K562 (cell line): ENCODE measurements around the gene MACF1. TPM values are rescaled to one million over a fixed set of nuclear protein-coding genes. Genes with fewer than 3 reads are reported as not detected.

Experiments
- ATAC-seq: fragments of 200-7000 bp; cut with Tn5 transposase; 3 replicates; pipeline ENCODE4 v1.9.1; 2020; ENCODE audit warnings: moderate library complexity
- BruUV-seq: library from RNA; stranded (reverse); fragments of 400-500 nt; replicated peaks from 2 replicates; lab custom pipeline; 2021; lab: Mats Ljungman, UMichigan
- CTCF ChIA-PET: fragments of 300-600 bp; formaldehyde crosslinking; extraction: SDS; loops from one replicate; lab custom pipeline; 2021; ENCODE audit warnings: low intra/inter-chr PET ratio; lab: Yijun Ruan, JAX
- POLR2A ChIA-PET: fragments of 300-600, 350-650 bp; sonication (Branson Sonifier 250); formaldehyde crosslinking; extraction: SDS; loops from one replicate; lab custom pipeline; 2021; ENCODE audit warnings: antibody characterized with exemption, inconsistent platforms; lab: Yijun Ruan, JAX
- DNase-seq, 4 experiments: peaks; one replicate each; pipeline versions ENCODE4 v3.0.0 to v3.0.0-alpha.2; 2011 to 2018; ENCODE audit warnings: low spot score in 3 of 4, mixed read lengths in 3 of 4; ENCODE audit errors: extremely low read depth in 1 of 4
- FAIRE-seq: peaks from 2 replicates; lab custom pipeline; 2011; peaks lifted over from hg19 to GRCh38; lab: Jason Lieb, UNC
- H2AFZ ChIP-seq: 2 replicates; pipeline ENCODE4 v1.6.0; 2011; ENCODE audit warnings: low read depth, low read length, control low read depth, inconsistent platforms
- H3K27ac ChIP-seq: fragments of 200-600 bp; 3 replicates; pipeline ENCODE4 v1.8.0; 2011; ENCODE audit warnings: low read depth, mild to moderate bottlenecking, control low read depth, inconsistent platforms, low read length, moderate library complexity, mixed read lengths; ENCODE audit errors: extremely low read depth
- H3K27me3 ChIP-seq, 2 experiments: fragments of 300-600 bp in 1 of 2; 2 replicates in 1 of 2; 3 replicates in 1 of 2; pipeline versions ENCODE4 v1.6.0 to v1.8.0; 2011; ENCODE audit warnings: inconsistent platforms in 2 of 2, low read length in 2 of 2, mild to moderate bottlenecking in 1 of 2, mixed read lengths in 1 of 2, moderate library complexity in 1 of 2; ENCODE audit not compliant: control insufficient read depth in 2 of 2, insufficient read depth in 2 of 2
- H3K36me3 ChIP-seq: fragments of 300-600 bp; 3 replicates; pipeline ENCODE4 v1.8.0; 2011; ENCODE audit warnings: mild to moderate bottlenecking, low read length, inconsistent platforms; ENCODE audit not compliant: control insufficient read depth, insufficient read depth
- H3K4me1 ChIP-seq, 2 experiments: fragments of 200-600 bp in 1 of 2; replicated peaks in 1 of 2; 2 replicates in 1 of 2; 3 replicates in 1 of 2; pipeline versions ENCODE4 v1.5.1 to v1.8.0; 2011; ENCODE audit warnings: inconsistent platforms in 2 of 2, low read length in 2 of 2, mild to moderate bottlenecking in 1 of 2, mixed read lengths in 1 of 2, moderate library complexity in 1 of 2; ENCODE audit not compliant: control insufficient read depth in 2 of 2, insufficient read depth in 2 of 2
- H3K4me2 ChIP-seq: 2 replicates; pipeline ENCODE4 v1.6.1; 2011; ENCODE audit warnings: low read length, control low read depth, inconsistent platforms, mixed read lengths; ENCODE audit not compliant: insufficient read depth
- H3K4me3 ChIP-seq: fragments of 200-600 bp; sonication (generic), shearing (Covaris generic); 2 replicates; pipeline ENCODE4 v1.5.1; 2016; ENCODE audit warnings: control low read depth, inconsistent platforms
- H3K79me2 ChIP-seq: fragments of 200-600 bp; 3 replicates; pipeline ENCODE4 v1.8.0; 2011; ENCODE audit warnings: low read length, inconsistent platforms; ENCODE audit not compliant: control insufficient read depth, insufficient read depth
- H3K9ac ChIP-seq, 2 experiments: 2 replicates each; pipeline versions ENCODE4 v1.6.0 to v1.6.1; 2011; ENCODE audit warnings: low read depth in 2 of 2, low read length in 2 of 2, control low read depth in 1 of 2, inconsistent platforms in 1 of 2, mild to moderate bottlenecking in 1 of 2, mixed read lengths in 1 of 2; ENCODE audit not compliant: insufficient read depth in 1 of 2
- H3K9me1 ChIP-seq: one replicate; pipeline ENCODE4 v1.6.0; 2011; ENCODE audit warnings: inconsistent platforms, mild to moderate bottlenecking, low read length, moderate library complexity; ENCODE audit not compliant: control insufficient read depth, insufficient read depth
- H3K9me3 ChIP-seq: replicated peaks from 2 replicates; pipeline ENCODE4 v1.5.1; 2011; ENCODE audit warnings: low read depth, low read length, inconsistent platforms; ENCODE audit not compliant: control insufficient read depth, insufficient read depth
- H4K20me1 ChIP-seq: replicated peaks from 2 replicates; pipeline ENCODE4 v1.6.1; 2011; ENCODE audit warnings: low read length, inconsistent platforms, mixed read lengths; ENCODE audit not compliant: control insufficient read depth, insufficient read depth
- CTCF ChIP-seq, 3 experiments: IDR thresholded peaks in 2 of 3; conservative IDR thresholded peaks in 1 of 3; 2 replicates each; pipeline ENCODE4 v1.5.1; 2011 to 2012; ENCODE audit warnings: low read length in 3 of 3, mild to moderate bottlenecking in 3 of 3, control low read depth in 2 of 3, improper control_type of control experiment in 1 of 3, inconsistent platforms in 1 of 3, low read depth in 1 of 3, mixed read lengths in 1 of 3, moderate library complexity in 1 of 3; ENCODE audit not compliant: insufficient read depth in 2 of 3
- EP400 ChIP-seq: fragments of 450-650 bp; IDR thresholded peaks from 2 replicates; pipeline ENCODE4 v1.6.1; 2017; ENCODE audit warnings: antibody characterized with exemption, mild to moderate bottlenecking, moderate library complexity
- KAT2B ChIP-seq: IDR thresholded peaks from one replicate; pipeline ENCODE4 v1.6.1; 2012; ENCODE audit warnings: low read depth, mild to moderate bottlenecking, control low read depth, inconsistent platforms, low read length, moderate library complexity
- MCM7 ChIP-seq, 2 experiments: fragments of 450-650 bp; IDR thresholded peaks; 2 replicates each; pipeline ENCODE4 v1.6.1; 2016 to 2018
- RFX1 ChIP-seq: fragments of 450-650 bp; IDR thresholded peaks from 2 replicates; pipeline ENCODE4 v1.6.1; 2016; ENCODE audit warnings: mild to moderate bottlenecking, moderate library complexity
- STAT5B ChIP-seq: fragments of 250-450 bp; sonication (Bioruptor Pico); IDR thresholded peaks from 2 replicates; pipeline ENCODE4 v1.8.0; 2021; ENCODE audit warnings: mild to moderate bottlenecking, inconsistent platforms
- ZNF232 ChIP-seq: sonication (generic); formaldehyde crosslinking; IDR thresholded peaks from 2 replicates; pipeline ENCODE4 v1.8.0; 2022; ENCODE audit warnings: mild to moderate bottlenecking, missing genetic modification reagents
- ZNF282 ChIP-seq: sonication (generic); formaldehyde crosslinking; IDR thresholded peaks from 2 replicates; pipeline ENCODE4 v1.8.1; 2023; ENCODE audit warnings: missing genetic modification reagents
- WGBS: fragments of 100-300 bp; shearing (Covaris generic); methylation state at CpG from one replicate; pipeline ENCODE4 v1.1.6; 2016; ENCODE audit warnings: low coverage, mixed read lengths; ENCODE audit not compliant: insufficient coverage; ENCODE audit errors: missing lambda C conversion rate; 5-methylcytosine and 5-hydroxymethylcytosine counted together
- in situ Hi-C: fragments of 300-500 bp; cut with MboI; formaldehyde crosslinking; loops from 4 replicates; pipeline ENCODE4 v1.15.0; 2018; ENCODE audit warnings: inconsistent platforms, mixed read lengths
- intact Hi-C: fragments of 100-400 bp; cut with micrococcal nuclease; formaldehyde crosslinking; loops from 2 replicates; pipeline ENCODE4 v1.14.2; 2022
- polyA plus RNA-seq, 8 experiments: library from polyadenylated mRNA; depleted of rRNA in 4 of 8; stranded (reverse) in 5 of 8; unstranded in 3 of 8; fragments of >200 nt; fragmentation: Nextera tagmentation in 2 of 8; fragmentation: Illumina TruSeq in 1 of 8; extraction: Ambion mirVana in 2 of 8; extraction: Trizol in 1 of 8; gene quantifications; 2 replicates each; pipeline versions ENCODE4 v1.2.1 to v1.2.3, GENCODE V29; 2011 to 2014; ENCODE audit warnings: inconsistent platforms in 1 of 8, missing spikeins in 1 of 8
- total RNA-seq, 7 experiments: library from RNA; depleted of rRNA in 6 of 7; stranded (reverse); fragments of >200 nt in 6 of 7; fragmentation: Illumina TruSeq in 2 of 7; extraction: Trizol in 2 of 7; gene quantifications; 2 replicates each; pipeline versions ENCODE4 v1.2.1 to v1.2.3, GENCODE V29; 2011 to 2021; ENCODE audit warnings: low replicate concordance in 1 of 7

The MACF1 gene
- total and polyA plus RNA-seq, 9 of the 15 experiments (the other 6 are each of a cell fraction or from before 2014, with no cell fraction given): 13.2 to 232 (median 112) TPM

GRCh38 chr1:39452540-39452939 lies 248.0 kb downstream of the MACF1 start:
- Histone ChIP-seq H4K20me1 (no peaks in the 10 kb centered on the region), H3K27me3 (no peaks in the 10 kb centered on the region), H3K9ac (no peak overlapping the region), H3K4me1 (no peaks in the 10 kb centered on the region), H3K36me3 (peaks cover 94% of the 10 kb centered on the region), H2AFZ (no peak overlapping the region), H3K9me3 (no peaks in the 10 kb centered on the region), H3K4me2 (no peak overlapping the region), H3K27ac (no peak overlapping the region), H3K79me2 (no peaks in the 10 kb centered on the region), H3K4me3 (no peak overlapping the region), H3K9me1 (no peaks in the 10 kb centered on the region)
- ATAC-seq (no peak), DNase-seq (no peak), FAIRE-seq (no peak)
- intact Hi-C loops (no loop called here), in situ Hi-C loops (no loop called here)
- no TSS peak for BruUV-seq
- TF ChIP-seq CTCF (IDR thresholded peaks at IDR 0.05 in 2 of 3, conservative IDR thresholded peaks at IDR 0.05 in 1 of 3; ENCODE audit: insufficient read depth in 2 of 3, low read depth in 1 of 3, low read length in 3 of 3): no peak
- no peak for TF ChIP-seq RFX1
- no peak for TF ChIP-seq ZNF282 (CRISPR knock-in tag)
- no peak for TF ChIP-seq KAT2B
- no peak for TF ChIP-seq MCM7 (IDR thresholded peaks at IDR 0.05)
- TF ChIP-seq ZNF232 (CRISPR knock-in tag): no peak
- TF ChIP-seq STAT5B (CRISPR knock-in tag): no peak
- TF ChIP-seq EP400: no peak
- WGBS: 92% methylated on average over 5 of the region's 5 CpGs
- POLR2A ChIA-PET: no interaction called here
- CTCF ChIA-PET: interaction anchor here (0.6 kb wide), 1 partner anchor 263 kb away, joined by 5 read pairs; no protein-coding TSS in a partner anchor
